NCI-H1048 (cell line): Measurements from ENCODE around the gene ME1.
"Not testable (repeated sequence)": the region's sequence is repeated elsewhere in the genome, so short reads cannot be mapped to it uniquely, and the experiment has no call there.

ENCODE experiments used
- DNase-seq: peaks from one replicate; lab custom pipeline; 2025; lab: John Stamatoyannopoulos, UW

Gene ME1

GRCh38 chr6:83352424-83353061 lies 78.3 kb downstream of the ME1 start:
- no peak for DNase-seq

GRCh38 chr6:83343121-83343520 lies 87.7 kb downstream of the ME1 start:
- no peak for DNase-seq

DNA sequence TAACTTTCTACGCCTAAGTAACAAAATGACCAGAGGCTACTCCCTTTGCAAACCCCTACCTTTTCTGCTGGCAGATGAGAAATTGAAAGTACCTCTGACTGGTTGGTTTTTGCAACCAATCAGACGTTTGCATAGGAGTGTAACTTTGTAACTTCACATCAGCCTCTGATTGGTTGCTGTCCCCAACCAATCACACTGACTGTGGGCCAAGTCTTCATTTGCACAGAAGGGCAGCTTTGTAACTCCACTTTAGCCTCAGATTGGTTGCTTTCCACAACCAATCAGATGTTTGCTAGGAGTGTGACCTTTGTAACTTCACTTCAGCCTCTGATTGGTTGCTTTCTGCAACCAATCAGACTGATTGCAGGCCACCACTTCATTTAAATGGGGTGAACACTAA lies 89.1 kb downstream of the ME1 start:
- no peak for DNase-seq

DNA sequence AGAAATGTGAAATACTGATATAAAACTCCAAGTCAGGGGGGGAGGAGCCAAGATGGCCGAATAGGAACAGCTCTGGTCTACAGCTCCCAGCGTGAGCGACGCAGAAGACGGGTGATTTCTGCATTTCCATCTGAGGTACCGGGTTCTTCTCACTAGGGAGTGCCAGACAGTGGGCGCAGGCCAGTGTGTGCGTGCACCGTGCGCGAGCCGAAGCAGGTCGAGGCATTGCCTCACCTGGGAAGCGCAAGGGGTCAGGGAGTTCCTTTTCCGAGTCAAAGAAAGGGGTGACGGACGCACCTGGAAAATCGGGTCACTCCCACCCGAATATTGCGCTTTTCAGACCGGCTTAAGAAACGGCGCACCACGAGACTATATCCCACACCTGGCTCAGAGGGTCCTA lies 96.9 kb downstream of the ME1 start:
- not testable (repeated sequence) for DNase-seq

DNA sequence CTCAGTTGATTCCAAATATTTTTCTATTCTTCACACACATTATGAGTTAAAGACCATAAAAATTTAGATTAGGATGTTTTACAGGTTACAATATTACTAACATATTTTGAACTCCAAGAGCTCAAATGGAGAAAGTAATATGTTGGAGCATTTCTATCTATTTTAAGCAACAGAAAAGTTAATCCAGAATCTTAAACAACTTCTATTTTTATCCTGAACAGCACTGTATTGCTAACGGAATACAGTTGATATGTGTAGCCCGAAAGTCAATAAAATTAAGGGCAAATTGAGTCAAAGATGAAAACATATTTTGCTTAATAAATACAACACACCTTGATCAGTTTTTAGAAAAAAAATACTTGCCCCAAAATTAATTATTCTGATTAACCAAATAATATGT lies 97.4 kb downstream of the ME1 start:
- DNase-seq = no peak

- no peak for DNase-seq
These were observed 116.2 kb downstream of the ME1 start for GRCh38 chr6:83314693-83315092.

DNA sequence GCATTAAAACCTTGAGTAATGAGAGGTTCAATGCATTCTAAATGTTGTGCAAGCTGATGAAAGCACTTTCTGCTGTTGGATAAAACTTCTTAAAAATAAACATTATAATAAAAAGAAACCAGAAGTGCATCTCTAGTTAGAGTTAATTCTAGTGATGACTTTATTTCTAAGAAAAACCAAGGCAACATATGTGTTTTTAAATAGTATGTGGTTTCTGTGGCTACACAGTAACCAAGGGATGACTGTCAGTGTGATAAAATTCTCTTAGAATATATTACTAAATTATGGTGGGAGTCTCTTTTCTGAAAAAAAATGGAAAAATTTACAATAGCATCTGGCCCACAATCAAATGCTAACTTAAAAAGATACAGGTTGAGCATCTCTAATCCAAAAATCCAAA lies 117.0 kb downstream of the ME1 start:
- DNase-seq = no peak

DNA sequence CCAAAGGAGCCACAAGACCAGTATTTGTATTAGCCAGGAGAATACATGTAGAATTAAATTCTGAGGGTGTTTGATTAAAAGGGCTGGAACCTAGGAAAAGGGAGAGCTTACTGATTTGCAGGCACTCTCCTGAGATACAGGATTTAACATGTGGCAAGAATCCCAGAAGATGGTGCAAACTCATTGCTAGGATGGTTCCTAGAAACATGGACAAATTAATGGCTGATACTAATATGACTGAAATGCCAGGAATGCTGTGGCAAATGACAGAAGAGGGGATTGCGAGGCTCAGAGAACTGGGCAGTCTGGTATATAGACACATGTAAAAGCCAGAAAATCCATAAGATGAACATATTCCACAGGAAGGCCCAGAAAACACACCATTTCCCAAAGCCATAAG lies 119.6 kb downstream of the ME1 start:
- DNase-seq = no peak

DNA sequence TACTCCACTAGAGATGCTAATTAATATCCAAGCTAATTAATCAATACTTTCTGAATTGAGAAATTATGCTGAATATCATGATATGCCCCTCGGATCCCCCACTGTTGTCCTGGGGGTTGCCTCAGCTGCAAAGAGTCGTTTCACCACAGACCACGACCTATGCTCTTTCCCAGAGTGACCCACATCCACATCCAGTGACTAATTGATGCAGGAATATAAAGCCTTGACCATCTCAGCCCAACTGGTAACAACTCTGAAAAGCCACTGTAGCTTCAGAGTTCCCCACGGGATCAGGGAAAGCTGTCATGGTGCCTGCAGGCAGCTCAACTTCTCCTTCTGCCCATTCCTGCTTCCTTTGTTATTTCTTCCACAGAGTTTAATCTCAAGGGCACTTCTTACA lies 120.8 kb downstream of the ME1 start:
- no peak for DNase-seq

DNA sequence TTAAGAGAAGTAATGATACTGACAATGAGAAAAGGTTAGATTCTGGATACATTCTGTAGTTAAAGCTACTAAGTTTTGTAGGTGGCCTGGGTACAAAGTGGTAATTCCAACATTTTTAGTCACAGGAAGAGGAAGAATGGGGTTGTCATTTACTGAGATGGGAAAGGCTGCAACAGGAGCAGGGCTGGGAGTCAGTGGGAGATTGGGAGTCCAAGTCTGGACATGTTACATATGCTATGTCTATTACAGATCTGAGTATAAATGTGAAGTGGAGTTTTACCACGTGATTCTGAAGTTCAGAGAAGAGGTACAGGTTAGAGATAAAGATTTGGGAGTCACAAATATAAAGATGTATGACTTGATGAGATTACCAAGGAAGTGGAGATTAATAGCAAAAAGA lies 121.5 kb downstream of the ME1 start:
- no peak for DNase-seq

- DNase-seq = no peak
These were observed 122.0 kb downstream of the ME1 start for GRCh38 chr6:83308833-83309232.

GRCh38 chr6:83307849-83308248 lies 123.0 kb downstream of the ME1 start:
- no peak for DNase-seq

DNA sequence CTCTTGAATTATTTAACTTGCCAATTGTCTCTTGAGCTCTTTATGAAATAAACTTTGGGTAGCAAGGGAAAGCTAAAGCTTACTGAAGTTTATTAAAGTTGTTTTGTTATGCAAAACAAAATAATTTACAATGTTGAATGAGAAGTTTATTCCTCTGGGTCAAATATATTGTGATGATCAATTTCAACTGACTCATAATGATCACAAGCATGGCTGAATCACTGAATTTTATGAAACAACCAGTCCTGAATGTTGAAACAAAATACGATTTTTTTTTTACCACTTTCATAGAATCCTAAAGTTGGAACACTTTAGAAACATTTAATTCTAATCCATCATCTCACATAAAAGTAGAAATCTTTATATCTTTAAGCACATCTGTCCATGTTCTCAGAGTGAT lies 127.4 kb downstream of the ME1 start:
- no peak for DNase-seq

GRCh38 chr6:83294676-83295075 lies 136.2 kb downstream of the ME1 start:
- DNase-seq = no peak

- no peak for DNase-seq
These were observed 137.7 kb downstream of the ME1 start for GRCh38 chr6:83292900-83293843.

DNA sequence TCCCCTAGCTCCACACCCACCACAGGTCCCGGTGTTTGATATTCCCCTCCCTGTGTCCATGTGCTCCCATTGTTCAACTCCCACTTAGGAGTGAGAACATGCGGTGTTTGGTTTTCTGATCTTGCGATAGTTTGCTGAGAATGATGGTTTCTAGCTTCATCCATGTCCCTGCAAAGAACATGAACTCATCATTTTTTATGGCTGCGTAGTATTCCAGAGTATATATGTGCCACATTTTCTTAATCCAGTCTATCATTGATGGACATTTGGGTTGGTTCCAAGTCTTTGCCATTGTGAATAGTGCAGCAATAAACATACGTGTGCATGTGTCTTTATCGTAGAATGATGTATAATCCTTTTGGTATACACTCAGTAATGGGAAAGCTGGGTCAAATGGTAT lies 143.6 kb downstream of the ME1 start:
- DNase-seq = not testable (repeated sequence)

GRCh38 chr6:83285917-83286316 lies 144.9 kb downstream of the ME1 start:
- DNase-seq = no peak

- no peak for DNase-seq
These were observed 157.3 kb downstream of the ME1 start for GRCh38 chr6:83273596-83273995.

DNA sequence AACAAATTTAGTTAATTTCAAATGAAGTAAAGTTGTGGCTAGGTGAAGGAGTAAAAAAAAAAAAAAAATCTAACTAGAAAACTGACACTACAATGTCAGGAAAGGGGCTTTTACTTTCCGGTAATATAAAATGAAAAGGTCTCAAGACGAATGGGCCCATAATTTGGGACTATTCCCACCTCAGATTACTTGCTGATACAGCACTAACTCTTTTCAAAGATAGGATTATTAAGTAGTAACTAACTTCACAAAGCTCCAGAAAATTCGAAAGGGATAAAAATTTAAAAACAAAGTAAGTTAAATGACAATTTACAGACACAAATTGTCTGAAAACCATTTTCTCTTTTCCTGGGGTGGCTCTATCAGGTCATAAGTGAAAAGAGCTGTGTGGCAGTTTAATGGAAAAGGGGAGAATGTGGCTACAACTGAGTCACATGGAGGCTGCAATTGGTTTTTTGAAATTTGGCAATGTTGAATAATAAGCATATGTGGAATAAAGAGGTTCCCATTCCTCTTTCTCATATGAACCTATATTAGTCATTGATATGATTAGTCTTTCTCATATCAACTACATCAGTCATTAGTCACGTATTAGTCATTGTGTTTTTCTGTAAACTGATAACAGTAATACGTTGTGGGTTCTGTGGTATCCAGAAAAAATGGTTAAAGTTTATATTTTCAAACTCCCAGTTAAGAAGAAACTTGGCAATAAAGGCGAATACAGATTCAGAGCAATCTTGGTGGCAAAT lies 159.7 kb downstream of the ME1 start:
- DNase-seq = no peak

GRCh38 chr6:83265384-83265783 lies 165.5 kb downstream of the ME1 start:
- no peak for DNase-seq

DNA sequence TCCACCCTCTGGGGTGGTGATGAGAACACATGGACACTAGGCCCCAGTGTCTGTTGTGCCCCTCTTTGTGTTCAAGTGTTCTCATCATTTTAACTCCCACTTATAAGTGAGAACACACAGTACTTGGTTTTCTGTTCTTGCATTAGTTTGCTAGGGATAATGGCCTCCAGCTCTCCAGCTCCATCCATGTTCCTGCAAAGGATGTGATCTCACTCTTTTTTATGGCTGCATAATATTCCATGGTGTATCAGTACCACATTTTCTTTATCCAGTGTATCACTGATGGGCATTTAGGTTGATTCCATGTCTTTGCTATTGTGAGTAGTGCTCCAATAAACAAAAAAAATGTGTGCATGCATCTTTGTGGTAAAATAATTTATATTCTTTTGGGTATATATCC lies 170.3 kb downstream of the ME1 start:
- no peak for DNase-seq

DNA sequence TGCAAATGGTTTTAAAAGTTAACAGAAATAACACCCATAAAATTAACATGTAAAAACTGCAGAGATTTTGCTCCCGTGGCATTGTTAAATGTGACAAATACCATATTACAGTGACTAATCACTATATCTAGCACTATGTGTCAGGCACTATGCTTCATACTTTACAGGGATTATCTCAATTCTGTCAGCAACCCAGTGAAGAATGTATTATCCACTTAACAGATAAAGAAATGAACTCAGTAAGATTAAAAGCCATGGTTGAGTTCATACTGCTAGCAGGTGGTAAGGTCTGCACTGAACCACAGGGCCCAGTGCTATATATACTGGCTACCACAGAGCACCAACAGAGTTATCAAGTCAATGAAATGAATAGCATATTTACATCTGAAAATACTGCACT lies 172.3 kb downstream of the ME1 start:
- DNase-seq = no peak

GRCh38 chr6:83257791-83258190 lies 173.1 kb downstream of the ME1 start:
- no peak for DNase-seq
